HAP-1 (cell line): ENCODE results near the gene PRKAB1.
"Not testable (repeated sequence)": the region's sequence is repeated elsewhere in the genome, so short reads cannot be mapped to it uniquely, and the experiment has no call there.

Experiments
- DNase-seq, 2 experiments: peaks; one replicate each; pipeline ENCODE4 v3.0.0-alpha.2; 2016 to 2020; ENCODE audit warnings: low spot score in 2 of 2
- H3K27me3 ChIP-seq: fragments of 250-450 bp; sonication (Bioruptor Pico); 2 replicates; pipeline ENCODE4 v1.5.1; 2020; ENCODE audit warnings: low read depth, mild to moderate bottlenecking, moderate library complexity
- H3K36me3 ChIP-seq: fragments of 250-450 bp; sonication (Bioruptor Pico); replicated peaks from 2 replicates; pipeline ENCODE4 v1.5.1; 2020; ENCODE audit warnings: mild to moderate bottlenecking
- H3K4me1 ChIP-seq: fragments of 250-450 bp; sonication (Bioruptor Pico); 2 replicates; pipeline ENCODE4 v1.5.1; 2020; ENCODE audit warnings: mild to moderate bottlenecking
- H3K4me3 ChIP-seq: fragments of 250-450 bp; sonication (Bioruptor Pico); 2 replicates; pipeline ENCODE4 v1.5.1; 2020; ENCODE audit warnings: mild to moderate bottlenecking, moderate library complexity
- H3K9me3 ChIP-seq: fragments of 250-450 bp; sonication (Bioruptor Pico); 2 replicates; pipeline ENCODE4 v1.5.1; 2020; ENCODE audit warnings: mild to moderate bottlenecking, moderate library complexity
- in situ Hi-C: fragments of 300-500 bp; cut with MboI; formaldehyde crosslinking; loops from 3 replicates; pipeline ENCODE4 v1.14.3; 2020; ENCODE audit warnings: low sequenced_read_pairs, inconsistent platforms, mixed read lengths

Gene PRKAB1

GRCh38 chr12:119696943-119697342, 29.0 kb downstream of the PRKAB1 start:
- Histone ChIP-seq H3K4me3 (no peak overlapping the region), H3K9me3 (no peaks in the 10 kb centered on the region), H3K27me3 (no peaks in the 10 kb centered on the region), H3K4me1 (no peaks in the 10 kb centered on the region), H3K36me3 (peaks cover 41% of the 10 kb centered on the region)
- no peak for DNase-seq
- in situ Hi-C loops = no loop called here

- DNase-seq = no peak
- Histone ChIP-seq H3K27me3 (no peaks in the 10 kb centered on the region), H3K4me1 (no peaks in the 10 kb centered on the region), H3K36me3 (peaks cover 41% of the 10 kb centered on the region), H3K9me3 (no peaks in the 10 kb centered on the region), H3K4me3 (no peak overlapping the region)
- in situ Hi-C loops = no loop called here
Measured at GRCh38 chr12:119699199-119699760, 31.3 kb downstream of the PRKAB1 start.

GRCh38 chr12:119700078-119700477, 32.1 kb downstream of the PRKAB1 start:
- peaks cover 40% of the 10 kb centered on the region for H3K36me3 ChIP-seq
- H3K9me3 ChIP-seq = no peaks in the 10 kb centered on the region
- no peak overlapping the region for H3K4me3 ChIP-seq
- no peak for DNase-seq
- no peaks in the 10 kb centered on the region for H3K4me1 ChIP-seq
- in situ Hi-C loops = no loop called here
- no peaks in the 10 kb centered on the region for H3K27me3 ChIP-seq

- no peak for DNase-seq
- no peaks in the 10 kb centered on the region for H3K27me3 ChIP-seq
- no peak overlapping the region for H3K4me3 ChIP-seq
- H3K9me3 ChIP-seq = no peaks in the 10 kb centered on the region
- H3K4me1 ChIP-seq = no peaks in the 10 kb centered on the region
- in situ Hi-C loops = no loop called here
- peaks cover 35% of the 10 kb centered on the region for H3K36me3 ChIP-seq
Measured at GRCh38 chr12:119704065-119704747, 36.3 kb downstream of the PRKAB1 start.

- no peaks in the 10 kb centered on the region for H3K9me3 ChIP-seq
- H3K4me1 ChIP-seq = no peaks in the 10 kb centered on the region
- H3K4me3 ChIP-seq = no peak overlapping the region
- in situ Hi-C loops = no loop called here
- no peaks in the 10 kb centered on the region for H3K27me3 ChIP-seq
- peaks cover 36% of the 10 kb centered on the region for H3K36me3 ChIP-seq
- no peak for DNase-seq
Measured at GRCh38 chr12:119705182-119705581, 37.2 kb downstream of the PRKAB1 start.

- DNase-seq, in situ Hi-C loops, H3K27me3 ChIP-seq, H3K4me3 ChIP-seq, H3K9me3 ChIP-seq, H3K4me1 ChIP-seq: not testable (repeated sequence)
- H3K36me3 ChIP-seq = peaks cover 43% of the 10 kb centered on the region
Measured at GRCh38 chr12:119706427-119706826, 38.5 kb downstream of the PRKAB1 start.

- in situ Hi-C loops = no loop called here
- H3K9me3 ChIP-seq = no peaks in the 10 kb centered on the region
- no peaks in the 10 kb centered on the region for H3K4me1 ChIP-seq
- no peaks in the 10 kb centered on the region for H3K27me3 ChIP-seq
- no peak overlapping the region for H3K4me3 ChIP-seq
- no peak for DNase-seq
- H3K36me3 ChIP-seq = peaks cover 73% of the 10 kb centered on the region
Measured at GRCh38 chr12:119710374-119710964, 42.5 kb downstream of the PRKAB1 start.

GRCh38 chr12:119710965-119711551, 43.1 kb downstream of the PRKAB1 start:
- H3K4me1 ChIP-seq = no peaks in the 10 kb centered on the region
- H3K9me3 ChIP-seq = no peaks in the 10 kb centered on the region
- peaks cover 78% of the 10 kb centered on the region for H3K36me3 ChIP-seq
- in situ Hi-C loops = no loop called here
- DNase-seq = no peak
- H3K4me3 ChIP-seq = no peak overlapping the region
- no peaks in the 10 kb centered on the region for H3K27me3 ChIP-seq

GRCh38 chr12:119711693-119712092, 43.8 kb downstream of the PRKAB1 start:
- Histone ChIP-seq H3K36me3 (peaks cover 77% of the 10 kb centered on the region), H3K27me3 (no peaks in the 10 kb centered on the region), H3K4me1 (no peaks in the 10 kb centered on the region), H3K9me3 (no peaks in the 10 kb centered on the region), H3K4me3 (no peak overlapping the region)
- in situ Hi-C loops = no loop called here
- DNase-seq = no peak

GRCh38 chr12:119712721-119713120, 44.8 kb downstream of the PRKAB1 start:
- no peaks in the 10 kb centered on the region for H3K4me1 ChIP-seq
- H3K36me3 ChIP-seq = peaks cover 76% of the 10 kb centered on the region
- H3K27me3 ChIP-seq = no peaks in the 10 kb centered on the region
- in situ Hi-C loops = no loop called here
- H3K4me3 ChIP-seq = no peak overlapping the region
- H3K9me3 ChIP-seq = no peaks in the 10 kb centered on the region
- no peak for DNase-seq

- Histone ChIP-seq H3K27me3 (no peaks in the 10 kb centered on the region), H3K36me3 (peaks cover 79% of the 10 kb centered on the region), H3K4me3 (no peak overlapping the region), H3K4me1 (no peaks in the 10 kb centered on the region), H3K9me3 (no peaks in the 10 kb centered on the region)
- no peak for DNase-seq
- in situ Hi-C loops = no loop called here
Measured at GRCh38 chr12:119713551-119714031, 45.7 kb downstream of the PRKAB1 start.

- Histone ChIP-seq H3K4me3 (no peak overlapping the region), H3K27me3 (no peaks in the 10 kb centered on the region), H3K4me1 (no peaks in the 10 kb centered on the region), H3K36me3 (peaks cover 85% of the 10 kb centered on the region), H3K9me3 (no peaks in the 10 kb centered on the region)
- DNase-seq = no peak
- in situ Hi-C loops = no loop called here
Measured at GRCh38 chr12:119714614-119715267, 46.8 kb downstream of the PRKAB1 start.

- Histone ChIP-seq H3K27me3 (no peaks in the 10 kb centered on the region), H3K4me3 (no peak overlapping the region), H3K9me3 (no peaks in the 10 kb centered on the region), H3K36me3 (peaks cover 84% of the 10 kb centered on the region), H3K4me1 (no peaks in the 10 kb centered on the region)
- in situ Hi-C loops = no loop called here
- DNase-seq = no peak
Measured at GRCh38 chr12:119715268-119715620, 47.3 kb downstream of the PRKAB1 start.

- Histone ChIP-seq H3K4me3 (no peak overlapping the region), H3K4me1 (no peaks in the 10 kb centered on the region), H3K27me3 (no peaks in the 10 kb centered on the region), H3K9me3 (no peaks in the 10 kb centered on the region), H3K36me3 (peaks cover 71% of the 10 kb centered on the region)
- in situ Hi-C loops = no loop called here
- no peak for DNase-seq
Measured at GRCh38 chr12:119718141-119718540, 50.2 kb downstream of the PRKAB1 start.
